ENCODE data around the gene ADGRB2.

The ADGRB2 gene

GRCh38 chr1:31730336-31731048, 33.6 kb downstream of the ADGRB2 start:
- no peaks in the 10 kb centered on the region for H3K27me3 ChIP-seq (ENCODE audit: control insufficient read depth, insufficient read depth, low read length)
- H3K36me3 ChIP-seq (ENCODE audit: control insufficient read depth, insufficient read depth, low read length): no peaks in the 10 kb centered on the region
- H3K4me1 ChIP-seq (ENCODE audit: control insufficient read depth, insufficient read depth, low read length): no peaks in the 10 kb centered on the region
- H3K9ac ChIP-seq (ENCODE audit: low read length): no peak overlapping the region
- H3K4me3 ChIP-seq (ENCODE audit: low read length): no peak overlapping the region
- no peak overlapping the region for H3K27ac ChIP-seq (ENCODE audit: low read depth, low read length)

DNA sequence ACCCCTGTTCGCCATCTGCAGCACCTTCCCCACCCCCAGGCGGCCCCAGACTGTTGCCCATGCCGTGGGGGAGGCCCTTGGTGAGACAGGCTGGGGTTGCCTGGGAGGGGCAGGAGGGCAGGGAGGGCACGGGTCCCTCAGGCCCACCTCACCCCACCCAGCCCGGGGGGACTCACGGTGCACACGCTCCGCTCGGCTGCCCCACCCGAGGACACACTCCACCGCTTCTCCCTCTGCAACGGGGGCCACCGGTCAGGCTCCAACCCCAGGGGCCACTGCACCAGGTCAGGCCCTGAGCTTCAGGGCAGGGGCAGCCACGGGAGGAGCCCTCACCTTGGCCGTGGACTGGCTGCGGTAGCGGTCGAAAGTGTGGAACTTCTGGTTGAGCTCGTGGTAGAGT, 36.3 kb downstream of the ADGRB2 start:
- Histone ChIP-seq H3K27me3 (ENCODE audit: control insufficient read depth, insufficient read depth, low read length) (no peaks in the 10 kb centered on the region), H3K4me1 (ENCODE audit: control insufficient read depth, insufficient read depth, low read length) (no peaks in the 10 kb centered on the region), H3K36me3 (ENCODE audit: control insufficient read depth, insufficient read depth, low read length) (no peaks in the 10 kb centered on the region), H3K27ac (ENCODE audit: low read depth, low read length) (no peak overlapping the region), H3K4me3 (ENCODE audit: low read length) (no peak overlapping the region), H3K9ac (ENCODE audit: low read length) (no peak overlapping the region)

DNA sequence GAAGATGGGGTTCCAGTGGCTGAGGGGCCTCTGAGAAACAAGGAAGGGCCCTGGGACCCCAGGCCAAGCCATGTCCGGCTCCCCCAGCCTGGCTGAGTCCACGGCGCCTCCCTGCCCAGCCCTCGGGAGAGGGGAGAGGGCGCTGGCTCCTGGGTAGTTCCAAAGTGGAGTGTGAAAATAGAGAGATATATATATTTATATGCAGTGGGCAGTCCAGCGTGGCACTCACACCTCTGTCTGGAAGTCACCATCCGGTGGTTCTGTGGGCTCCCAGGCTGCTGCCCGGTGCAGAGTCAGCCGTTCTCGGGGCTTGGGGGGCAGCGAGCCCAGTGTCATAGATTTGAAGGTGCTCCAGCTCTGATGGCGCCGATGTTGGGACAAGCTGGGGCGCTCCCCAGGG, 36.9 kb downstream of the ADGRB2 start:
- Histone ChIP-seq H3K27ac (ENCODE audit: low read depth, low read length) (no peak overlapping the region), H3K4me3 (ENCODE audit: low read length) (no peak overlapping the region), H3K4me1 (ENCODE audit: control insufficient read depth, insufficient read depth, low read length) (no peaks in the 10 kb centered on the region), H3K27me3 (ENCODE audit: control insufficient read depth, insufficient read depth, low read length) (no peaks in the 10 kb centered on the region), H3K9ac (ENCODE audit: low read length) (no peak overlapping the region), H3K36me3 (ENCODE audit: control insufficient read depth, insufficient read depth, low read length) (no peaks in the 10 kb centered on the region)

DNA sequence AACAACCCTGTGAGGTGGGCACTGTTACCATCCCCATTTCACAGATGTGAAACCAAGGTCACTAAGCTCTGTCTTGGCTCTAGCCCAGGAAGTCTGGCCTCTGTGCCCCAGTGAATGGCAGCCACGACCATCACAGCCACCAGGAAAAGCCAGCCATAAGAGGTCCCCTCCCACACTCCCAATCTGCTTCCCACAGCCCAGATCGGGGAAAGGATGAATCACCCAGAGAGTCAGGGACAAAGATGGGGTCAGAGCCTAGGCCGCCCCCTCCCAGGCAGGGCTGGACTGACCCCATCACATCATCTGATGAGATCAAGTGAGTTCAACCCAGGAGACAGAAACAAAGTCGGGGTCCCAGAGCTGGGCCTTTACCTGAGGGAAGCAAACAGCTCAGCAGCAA, 37.4 kb downstream of the ADGRB2 start:
- no peaks in the 10 kb centered on the region for H3K27me3 ChIP-seq (ENCODE audit: control insufficient read depth, insufficient read depth, low read length)
- no peak overlapping the region for H3K4me3 ChIP-seq (ENCODE audit: low read length)
- H3K27ac ChIP-seq (ENCODE audit: low read depth, low read length): no peak overlapping the region
- no peaks in the 10 kb centered on the region for H3K4me1 ChIP-seq (ENCODE audit: control insufficient read depth, insufficient read depth, low read length)
- H3K9ac ChIP-seq (ENCODE audit: low read length): no peak overlapping the region
- no peaks in the 10 kb centered on the region for H3K36me3 ChIP-seq (ENCODE audit: control insufficient read depth, insufficient read depth, low read length)

DNA sequence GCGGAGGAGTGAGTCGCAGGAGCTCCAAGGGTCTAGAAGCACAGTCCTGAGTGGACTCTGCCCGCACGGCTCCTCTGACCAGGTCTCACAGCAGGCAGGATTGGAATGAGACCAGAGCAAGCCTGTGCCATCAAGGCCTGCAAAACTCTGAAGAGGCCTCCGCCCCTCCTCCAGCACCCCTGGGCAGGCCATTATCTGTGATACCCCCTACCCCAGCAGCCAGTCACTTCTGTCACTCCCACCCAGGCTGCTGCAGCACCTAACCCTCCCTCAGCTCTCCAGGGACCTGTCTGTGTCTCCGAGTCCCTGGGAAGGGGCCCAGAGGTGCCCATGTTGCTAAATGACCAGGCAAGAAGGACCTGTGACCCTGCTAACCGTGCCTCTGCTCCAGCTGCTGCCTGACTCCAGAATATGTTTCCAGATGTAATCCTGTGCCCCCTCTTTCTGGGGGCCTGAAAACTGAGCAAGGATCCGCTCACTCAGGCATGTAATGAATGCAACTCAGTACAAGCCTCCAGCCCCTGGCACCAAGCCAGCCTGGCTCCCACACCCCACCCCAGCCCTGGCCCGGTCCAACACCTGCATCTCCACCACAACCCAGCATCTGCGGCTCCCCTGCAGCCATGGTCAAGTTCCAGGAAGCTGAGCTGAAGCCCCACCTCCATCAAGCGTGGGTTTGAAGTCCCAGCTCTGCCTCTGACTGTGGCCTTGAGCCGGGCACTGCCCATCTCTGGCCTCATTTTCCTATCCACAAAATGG, 38.2 kb downstream of the ADGRB2 start:
- Histone ChIP-seq H3K9ac (ENCODE audit: low read length) (no peak overlapping the region), H3K4me1 (ENCODE audit: control insufficient read depth, insufficient read depth, low read length) (no peaks in the 10 kb centered on the region), H3K27ac (ENCODE audit: low read depth, low read length) (no peak overlapping the region), H3K4me3 (ENCODE audit: low read length) (no peak overlapping the region), H3K27me3 (ENCODE audit: control insufficient read depth, insufficient read depth, low read length) (no peaks in the 10 kb centered on the region), H3K36me3 (ENCODE audit: control insufficient read depth, insufficient read depth, low read length) (no peaks in the 10 kb centered on the region)

GRCh38 chr1:31725134-31725533, 39.0 kb downstream of the ADGRB2 start:
- no peaks in the 10 kb centered on the region for H3K36me3 ChIP-seq (ENCODE audit: control insufficient read depth, insufficient read depth, low read length)
- no peak overlapping the region for H3K9ac ChIP-seq (ENCODE audit: low read length)
- no peak overlapping the region for H3K4me3 ChIP-seq (ENCODE audit: low read length)
- H3K27ac ChIP-seq (ENCODE audit: low read depth, low read length): no peak overlapping the region
- H3K4me1 ChIP-seq (ENCODE audit: control insufficient read depth, insufficient read depth, low read length): no peaks in the 10 kb centered on the region
- no peaks in the 10 kb centered on the region for H3K27me3 ChIP-seq (ENCODE audit: control insufficient read depth, insufficient read depth, low read length)

DNA sequence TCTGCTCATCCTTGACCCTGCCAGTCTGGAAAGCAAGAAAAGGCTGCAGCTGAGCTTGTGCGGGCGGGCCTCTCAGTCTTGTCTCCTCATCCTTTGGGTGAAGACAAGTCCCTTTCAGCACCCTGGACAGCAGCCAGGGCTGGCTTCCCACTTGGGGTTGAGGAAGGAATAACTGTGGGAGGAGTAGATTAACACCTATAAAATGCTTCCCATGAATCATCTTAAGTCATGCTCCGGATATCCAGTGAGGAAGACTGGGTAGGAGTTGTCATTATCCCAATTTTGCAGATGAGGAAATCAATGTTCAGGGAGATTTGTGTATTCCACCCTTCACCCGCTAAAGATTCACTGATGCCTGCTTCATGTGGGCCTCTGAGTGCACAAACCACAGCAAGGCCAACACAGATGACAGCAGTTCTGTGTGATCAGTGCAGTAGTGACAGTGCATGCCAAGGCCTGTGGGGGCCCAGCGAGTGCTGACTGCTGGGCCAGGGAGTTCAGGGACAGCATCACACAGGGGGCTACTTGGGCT, 40.2 kb downstream of the ADGRB2 start:
- Histone ChIP-seq H3K27ac (ENCODE audit: low read depth, low read length) (no peak overlapping the region), H3K9ac (ENCODE audit: low read length) (no peak overlapping the region), H3K36me3 (ENCODE audit: control insufficient read depth, insufficient read depth, low read length) (no peaks in the 10 kb centered on the region), H3K4me3 (ENCODE audit: low read length) (no peak overlapping the region), H3K27me3 (ENCODE audit: control insufficient read depth, insufficient read depth, low read length) (no peaks in the 10 kb centered on the region), H3K4me1 (ENCODE audit: control insufficient read depth, insufficient read depth, low read length) (no peaks in the 10 kb centered on the region)

DNA sequence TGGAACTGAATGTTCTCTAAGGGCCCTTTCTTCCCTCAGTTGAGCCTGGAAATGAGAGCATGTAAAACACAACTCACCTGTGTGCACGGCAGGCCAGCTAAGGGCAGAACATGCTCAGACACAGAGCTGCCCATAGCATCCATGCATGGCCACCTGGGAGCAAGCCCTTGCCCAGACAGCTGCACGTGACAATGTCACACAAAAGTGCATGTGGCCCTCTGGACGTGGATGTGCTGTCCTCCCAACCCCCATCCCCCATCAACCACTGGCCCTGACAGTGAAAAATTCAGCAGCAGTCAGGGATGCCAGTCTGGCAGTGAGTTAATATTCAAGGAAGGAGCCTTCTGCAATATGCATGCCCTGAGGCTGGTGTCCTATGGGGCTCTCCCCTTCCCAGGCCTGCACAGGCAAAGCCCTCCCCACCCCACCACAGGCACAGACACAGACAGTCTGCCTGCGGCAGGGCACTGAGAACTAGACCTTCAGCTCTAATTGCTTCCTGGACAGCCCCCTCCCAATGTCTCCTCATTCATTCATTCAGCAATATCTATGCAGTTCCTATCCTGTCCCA, 45.7 kb downstream of the ADGRB2 start:
- Histone ChIP-seq H3K27ac (ENCODE audit: low read depth, low read length) (no peak overlapping the region), H3K9ac (ENCODE audit: low read length) (no peak overlapping the region), H3K36me3 (ENCODE audit: control insufficient read depth, insufficient read depth, low read length) (no peaks in the 10 kb centered on the region), H3K4me3 (ENCODE audit: low read length) (no peak overlapping the region), H3K4me1 (ENCODE audit: control insufficient read depth, insufficient read depth, low read length) (peaks cover 15% of the 10 kb centered on the region), H3K27me3 (ENCODE audit: control insufficient read depth, insufficient read depth, low read length) (no peaks in the 10 kb centered on the region)

DNA sequence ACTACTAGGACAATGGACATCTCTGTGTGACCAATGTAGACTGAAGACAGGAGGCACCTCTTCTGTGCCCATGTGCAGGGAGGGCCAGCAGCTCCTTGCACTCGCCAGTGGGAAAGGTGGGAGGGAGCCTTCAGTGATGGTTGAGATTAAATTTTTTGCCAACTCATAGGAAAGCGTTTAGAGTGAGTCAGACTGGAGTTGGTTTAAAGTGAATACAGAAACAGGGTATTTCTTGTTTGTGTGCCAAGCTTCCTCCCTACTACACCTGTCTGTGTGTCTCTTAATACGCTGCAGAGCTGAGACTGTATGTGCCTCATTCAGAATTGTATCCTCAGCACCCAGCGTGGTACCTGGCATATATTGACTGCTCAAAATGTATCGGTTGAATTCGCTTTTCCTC, 46.8 kb downstream of the ADGRB2 start:
- Histone ChIP-seq H3K27me3 (ENCODE audit: control insufficient read depth, insufficient read depth, low read length) (no peaks in the 10 kb centered on the region), H3K4me1 (ENCODE audit: control insufficient read depth, insufficient read depth, low read length) (peaks cover 26% of the 10 kb centered on the region), H3K36me3 (ENCODE audit: control insufficient read depth, insufficient read depth, low read length) (no peaks in the 10 kb centered on the region), H3K4me3 (ENCODE audit: low read length) (no peak overlapping the region), H3K9ac (ENCODE audit: low read length) (no peak overlapping the region), H3K27ac (ENCODE audit: low read depth, low read length) (no peak overlapping the region)

DNA sequence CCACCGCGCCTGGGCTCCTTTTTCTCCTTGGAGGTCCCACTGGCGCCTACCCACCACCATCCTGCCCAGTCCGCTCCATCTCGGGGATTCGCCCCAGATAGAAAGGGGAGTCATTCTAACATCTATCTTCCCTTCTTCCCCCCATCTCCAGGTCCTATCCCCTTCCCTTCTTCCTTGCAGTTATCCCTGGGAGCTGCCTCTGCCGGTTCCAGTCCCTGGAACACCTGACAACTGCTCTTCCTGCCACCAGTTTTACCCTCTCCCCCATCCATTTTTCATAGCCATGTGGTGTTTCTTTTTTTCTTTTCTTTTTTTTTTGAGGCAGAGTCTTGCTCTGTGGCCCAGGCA, 48.3 kb downstream of the ADGRB2 start:
- H3K36me3 ChIP-seq (ENCODE audit: control insufficient read depth, insufficient read depth, low read length): no peaks in the 10 kb centered on the region
- H3K27ac ChIP-seq (ENCODE audit: low read depth, low read length): peak overlapping the region; percentile 97
- H3K27me3 ChIP-seq (ENCODE audit: control insufficient read depth, insufficient read depth, low read length): no peaks in the 10 kb centered on the region
- no peak overlapping the region for H3K9ac ChIP-seq (ENCODE audit: low read length)
- peak overlapping the region; percentile 72 for H3K4me3 ChIP-seq (ENCODE audit: low read length)
- H3K4me1 ChIP-seq (ENCODE audit: control insufficient read depth, insufficient read depth, low read length): peaks cover 32% of the 10 kb centered on the region

GRCh38 chr1:31715087-31715872, 48.9 kb downstream of the ADGRB2 start:
- Histone ChIP-seq H3K36me3 (ENCODE audit: control insufficient read depth, insufficient read depth, low read length) (no peaks in the 10 kb centered on the region), H3K27me3 (ENCODE audit: control insufficient read depth, insufficient read depth, low read length) (no peaks in the 10 kb centered on the region), H3K9ac (ENCODE audit: low read length) (peak overlapping the region; percentile 42), H3K4me3 (ENCODE audit: low read length) (peak overlapping the region; percentile 72), H3K4me1 (ENCODE audit: control insufficient read depth, insufficient read depth, low read length) (peaks cover 32% of the 10 kb centered on the region), H3K27ac (ENCODE audit: low read depth, low read length) (peak overlapping the region; percentile 97)

DNA sequence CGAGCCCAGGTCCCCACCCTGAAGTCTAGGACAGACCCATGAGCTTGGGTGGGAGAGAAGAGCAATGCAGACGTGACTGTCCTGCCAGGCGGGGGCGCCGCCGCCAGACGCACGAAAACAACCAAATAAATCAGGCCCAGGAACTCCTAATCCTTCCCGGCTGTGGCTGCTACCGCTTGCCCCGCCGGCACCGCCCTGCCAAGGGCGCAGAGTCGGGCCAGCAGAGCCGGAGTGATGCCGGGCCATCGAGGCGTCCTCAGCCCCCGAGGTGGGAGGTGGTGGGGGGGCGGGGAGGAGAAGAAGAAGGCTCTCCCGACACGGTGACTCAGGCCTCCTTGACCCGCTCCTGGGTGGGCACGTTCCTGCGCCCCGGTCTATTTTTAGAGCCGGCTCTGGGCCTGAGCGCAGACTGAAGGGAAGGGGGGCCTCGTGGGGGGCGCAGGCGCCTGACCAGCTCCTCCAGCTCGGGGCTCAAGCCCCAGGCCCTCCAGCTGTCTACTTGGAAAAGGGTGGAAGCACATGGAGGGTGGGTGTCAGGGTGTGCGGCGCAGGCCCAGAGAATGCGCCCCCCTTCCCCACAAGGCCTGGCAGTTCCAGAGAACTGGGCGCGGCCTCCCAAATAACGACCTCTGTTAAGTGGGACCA, 49.6 kb downstream of the ADGRB2 start:
- H3K27ac ChIP-seq (ENCODE audit: low read depth, low read length): peak overlapping the region; percentile 97
- no peaks in the 10 kb centered on the region for H3K27me3 ChIP-seq (ENCODE audit: control insufficient read depth, insufficient read depth, low read length)
- no peaks in the 10 kb centered on the region for H3K36me3 ChIP-seq (ENCODE audit: control insufficient read depth, insufficient read depth, low read length)
- H3K4me3 ChIP-seq (ENCODE audit: low read length): peak overlapping the region; percentile 45
- H3K9ac ChIP-seq (ENCODE audit: low read length): peak overlapping the region; percentile 16
- H3K4me1 ChIP-seq (ENCODE audit: control insufficient read depth, insufficient read depth, low read length): peaks cover 32% of the 10 kb centered on the region

Measured in rectal smooth muscle tissue (tissue), 1 donor.